CD14-positive monocyte (primary cell): ENCODE data around the gene ST7. TPM values are rescaled to one million over a fixed set of nuclear protein-coding genes. Genes with fewer than 3 reads are reported as not detected.

Source experiments
- DNase-seq, 3 donors: peaks; one replicate each; pipeline ENCODE4 v3.0.0-alpha.2; 2011 to 2022
- H2AFZ ChIP-seq: 2 replicates; pipeline ENCODE4 v1.6.0; 2012; ENCODE audit warnings: mild to moderate bottlenecking, low read depth, low read length, inconsistent platforms; ENCODE audit not compliant: insufficient read depth, poor library complexity, severe bottlenecking
- H3K27ac ChIP-seq, 2 donors: 1 replicate in 1 of 2; 2 replicates in 1 of 2; pipeline ENCODE4 v1.5.1; 2012 to 2013; ENCODE audit warnings: low read length in 2 of 2, control low read depth in 1 of 2, inconsistent platforms in 1 of 2, low read depth in 1 of 2, mild to moderate bottlenecking in 1 of 2
- H3K27me3 ChIP-seq, 2 donors: one replicate each; pipeline versions ENCODE4 v1.6.0 to v1.6.1; 2011 to 2013; ENCODE audit warnings: low read length in 2 of 2; ENCODE audit not compliant: control insufficient read depth in 2 of 2, insufficient read depth in 2 of 2
- H3K36me3 ChIP-seq, 2 donors: replicated peaks in 1 of 2; 1 replicate in 1 of 2; 2 replicates in 1 of 2; pipeline versions ENCODE4 v1.5.1 to v1.6.1; 2012 to 2013; ENCODE audit warnings: low read length in 2 of 2, control low read depth in 1 of 2, inconsistent platforms in 1 of 2, mild to moderate bottlenecking in 1 of 2; ENCODE audit not compliant: insufficient read depth in 2 of 2, control insufficient read depth in 1 of 2
- H3K4me1 ChIP-seq, 2 donors: 1 replicate in 1 of 2; 2 replicates in 1 of 2; pipeline versions ENCODE4 v1.5.1 to v1.6.1; 2012 to 2013; ENCODE audit warnings: low read length in 2 of 2, control low read depth in 1 of 2, inconsistent platforms in 1 of 2, mild to moderate bottlenecking in 1 of 2, moderate library complexity in 1 of 2; ENCODE audit not compliant: insufficient read depth in 2 of 2, control insufficient read depth in 1 of 2
- H3K4me2 ChIP-seq: replicated peaks from 2 replicates; pipeline ENCODE3; 2012; ENCODE audit warnings: low read length, moderate library complexity, mild to moderate bottlenecking; ENCODE audit not compliant: poor library complexity, severe bottlenecking; ENCODE audit errors: extremely low read depth
- H3K4me3 ChIP-seq, 3 experiments: fragments of 200-600 bp in 1 of 3; sonication (generic) in 1 of 3; replicated peaks in 1 of 3; 1 replicate in 2 of 3; 2 replicates in 1 of 3; pipeline ENCODE4 v1.5.1; 2011 to 2013; ENCODE audit warnings: low read length in 3 of 3, mild to moderate bottlenecking in 3 of 3, control low read depth in 2 of 3, low read depth in 2 of 3, inconsistent platforms in 1 of 3, moderate library complexity in 1 of 3
- H3K79me2 ChIP-seq: 2 replicates; pipeline ENCODE4 v1.6.0; 2012; ENCODE audit warnings: mild to moderate bottlenecking, control low read depth, inconsistent platforms, low read length, moderate library complexity; ENCODE audit not compliant: insufficient read depth
- H3K9ac ChIP-seq: 2 replicates; pipeline ENCODE4 v1.6.0; 2017; ENCODE audit warnings: low read length, mild to moderate bottlenecking; ENCODE audit not compliant: insufficient read depth, poor library complexity, severe bottlenecking
- H3K9me3 ChIP-seq, 2 donors: replicated peaks in 1 of 2; 1 replicate in 1 of 2; 2 replicates in 1 of 2; pipeline versions ENCODE4 v1.5.1 to v1.6.1; 2012 to 2013; ENCODE audit warnings: low read length in 2 of 2, control low read depth in 1 of 2; ENCODE audit not compliant: control insufficient read depth in 1 of 2, insufficient read depth in 1 of 2
- H4K20me1 ChIP-seq: 2 replicates; pipeline ENCODE4 v1.6.0; 2012; ENCODE audit warnings: mild to moderate bottlenecking, low read length, control low read depth, moderate library complexity; ENCODE audit not compliant: insufficient read depth
- H3K27ac Mint-ChIP-seq, 7 donors: one replicate each; pipeline ENCODE4 v1.8.0; 2020; ENCODE audit warnings: mild to moderate bottlenecking in 7 of 7, mixed read lengths in 7 of 7, moderate library complexity in 6 of 7, inconsistent platforms in 2 of 7
- H3K27me3 Mint-ChIP-seq, 3 donors: one replicate each; pipeline ENCODE4 v1.8.0; 2021 to 2022; ENCODE audit warnings: low read depth in 3 of 3, mild to moderate bottlenecking in 3 of 3, mixed read lengths in 3 of 3, moderate library complexity in 3 of 3, inconsistent platforms in 1 of 3
- H3K36me3 Mint-ChIP-seq, 2 donors: one replicate each; pipeline ENCODE4 v1.8.0; 2020; ENCODE audit warnings: mixed read lengths in 2 of 2, inconsistent platforms in 1 of 2, mild to moderate bottlenecking in 1 of 2
- H3K4me1 Mint-ChIP-seq: one replicate; pipeline ENCODE4 v1.8.0; 2020; ENCODE audit warnings: mild to moderate bottlenecking, mixed read lengths
- H3K4me3 Mint-ChIP-seq, 2 donors: one replicate each; pipeline ENCODE4 v1.8.0; 2020; ENCODE audit warnings: mild to moderate bottlenecking in 2 of 2, mixed read lengths in 2 of 2, moderate library complexity in 1 of 2
- H3K9me3 Mint-ChIP-seq, 7 donors: one replicate each; pipeline ENCODE4 v1.8.0; 2020 to 2022; ENCODE audit warnings: mixed read lengths in 7 of 7, mild to moderate bottlenecking in 6 of 7, moderate library complexity in 6 of 7, inconsistent platforms in 2 of 7
- CTCF ChIP-seq: fragments of 200-600 bp; IDR thresholded peaks from one replicate; pipeline ENCODE4 v1.8.0; 2022; ENCODE audit warnings: antibody characterized with exemption, mild to moderate bottlenecking
- WGBS: methylation state at CpG from one replicate; pipeline ENCODE4 v1.1.5; 2013; ENCODE audit warnings: missing lambda C conversion rate; ENCODE audit not compliant: insufficient coverage; 5-methylcytosine and 5-hydroxymethylcytosine counted together
- intact Hi-C, 2 donors: fragments of 100-400 bp; cut with micrococcal nuclease; formaldehyde crosslinking; loops; one replicate each; pipeline versions ENCODE4 v1.15.0 to v1.15.1; 2023
- polyA plus RNA-seq, 3 donors: library from polyadenylated mRNA; depleted of rRNA in 1 of 3; unstranded in 2 of 3; stranded (reverse) in 1 of 3; fragments of 300-500 nt in 2 of 3; fragments of >200 nt in 1 of 3; fragmentation: Illumina TruSeq in 2 of 3; gene quantifications; 1 replicate in 2 of 3; 2 replicates in 1 of 3; pipeline ENCODE4 v1.2.3, GENCODE V29; 2012 to 2021

The ST7 gene
- polyA plus RNA-seq, 3 donors = 3.6 to 5.5 (median 4.1) TPM

GRCh38 chr7:117084286-117084685 lies 131.0 kb downstream of the ST7 start:
- Histone ChIP-seq H2AFZ (no peak overlapping the region), H3K9me3 (no peaks in the 10 kb centered on the region), H3K4me1 (peaks cover 24 to 36% of the 10 kb centered on the region in 2 donors), H3K4me3 (no peak overlapping the region), H3K4me2 (no peak overlapping the region), H3K9ac (no peak overlapping the region), H3K27ac (no peak overlapping the region), H4K20me1 (no peaks in the 10 kb centered on the region), H3K36me3 (no peaks in the 10 kb centered on the region), H3K79me2 (no peaks in the 10 kb centered on the region), H3K27me3 (no peaks in the 10 kb centered on the region)
- no peaks in the 10 kb centered on the region for H3K9me3 Mint-ChIP-seq
- H3K36me3 Mint-ChIP-seq = no peaks in the 10 kb centered on the region
- H3K4me3 Mint-ChIP-seq = no peak overlapping the region
- no peak for TF ChIP-seq CTCF
- H3K27me3 Mint-ChIP-seq = no peaks in the 10 kb centered on the region
- H3K4me1 Mint-ChIP-seq = peaks cover 41% of the 10 kb centered on the region
- no peak for DNase-seq
- no peak overlapping the region for H3K27ac Mint-ChIP-seq
- intact Hi-C loops = no loop called here
- no CpG with 5 or more reads among the region's 1 CpG for WGBS

- H3K36me3 ChIP-seq = no peaks in the 10 kb centered on the region
- no peak overlapping the region for H3K27ac ChIP-seq
- H3K4me3 Mint-ChIP-seq = no peak overlapping the region
- H3K9me3 Mint-ChIP-seq = no peaks in the 10 kb centered on the region
- no peak for DNase-seq
- peaks cover 42% of the 10 kb centered on the region for H3K4me1 Mint-ChIP-seq
- no peaks in the 10 kb centered on the region for H3K36me3 Mint-ChIP-seq
- H2AFZ ChIP-seq = no peak overlapping the region
- no peak overlapping the region for H3K9ac ChIP-seq
- H3K79me2 ChIP-seq = no peaks in the 10 kb centered on the region
- intact Hi-C loops = no loop called here
- H3K9me3 ChIP-seq = no peaks in the 10 kb centered on the region
- WGBS = no CpG with 5 or more reads among the region's 3 CpGs
- H3K27me3 Mint-ChIP-seq = no peaks in the 10 kb centered on the region
- no peak for TF ChIP-seq CTCF
- H3K4me1 ChIP-seq = peaks cover 24 to 36% of the 10 kb centered on the region in 2 donors
- H4K20me1 ChIP-seq = no peaks in the 10 kb centered on the region
- no peak overlapping the region for H3K4me3 ChIP-seq
- H3K27me3 ChIP-seq = no peaks in the 10 kb centered on the region
- H3K4me2 ChIP-seq = peak overlapping the region; percentile 20
- H3K27ac Mint-ChIP-seq = peak overlapping the region in 1 of 7 donors; percentile 20
Observed at GRCh38 chr7:117085275-117085674, 132.0 kb downstream of the ST7 start.
